HEK293T (cell line): ENCODE measurements around the gene TMED10.

Source experiments
- CTCF ChIA-PET: fragments of 350-600 bp; formaldehyde crosslinking; extraction: SDS; loops from one replicate; lab custom pipeline; 2021; ENCODE audit warnings: antibody characterized with exemption, inconsistent platforms; lab: Yijun Ruan, JAX
- POLR2A ChIA-PET: fragments of 350-600 bp; formaldehyde crosslinking; extraction: SDS; loops from one replicate; lab custom pipeline; 2020; ENCODE audit warnings: antibody characterized with exemption, inconsistent platforms; lab: Yijun Ruan, JAX
- DNase-seq: peaks from one replicate; pipeline ENCODE4 v3.0.0; 2012; ENCODE audit warnings: mixed read lengths; ENCODE audit errors: extremely low spot score
- ARNT ChIP-seq: fragments of 450-650 bp; IDR thresholded peaks from 2 replicates; pipeline ENCODE4 v1.6.1; 2017; ENCODE audit warnings: mild to moderate bottlenecking
- BHLHE40 ChIP-seq: fragments of 450-650 bp; IDR thresholded peaks from 2 replicates; pipeline ENCODE4 v1.6.1; 2016; ENCODE audit warnings: mild to moderate bottlenecking, moderate library complexity, borderline replicate concordance
- CTBP1 ChIP-seq: fragments of 450-650 bp; IDR thresholded peaks from 2 replicates; pipeline ENCODE4 v1.6.1; 2016; ENCODE audit warnings: borderline replicate concordance
- ELF4 ChIP-seq: fragments of 450-650 bp; IDR thresholded peaks from 2 replicates; pipeline ENCODE4 v1.6.1; 2017; ENCODE audit warnings: antibody characterized with exemption
- FOXA1 ChIP-seq: fragments of 450-650 bp; IDR thresholded peaks from 2 replicates; pipeline ENCODE4 v1.6.1; 2016; ENCODE audit warnings: mild to moderate bottlenecking
- FOXK2 ChIP-seq: fragments of 450-650 bp; IDR thresholded peaks from 2 replicates; pipeline ENCODE4 v1.6.1; 2016; ENCODE audit warnings: mild to moderate bottlenecking
- FOXM1 ChIP-seq: fragments of 450-650 bp; IDR thresholded peaks from 2 replicates; pipeline ENCODE4 v1.6.1; 2017; ENCODE audit warnings: mild to moderate bottlenecking, borderline replicate concordance
- HDGF ChIP-seq: fragments of 450-650 bp; IDR thresholded peaks from 2 replicates; pipeline ENCODE4 v1.6.1; 2017; ENCODE audit warnings: antibody characterized with exemption, borderline replicate concordance
- L3MBTL2 ChIP-seq: fragments of 450-650 bp; conservative IDR thresholded peaks from 2 replicates; pipeline ENCODE4 v1.6.1; 2016; ENCODE audit warnings: mild to moderate bottlenecking
- LEF1 ChIP-seq: fragments of 450-650 bp; IDR thresholded peaks from 2 replicates; pipeline ENCODE4 v1.6.1; 2017; ENCODE audit warnings: mild to moderate bottlenecking, borderline replicate concordance
- NFRKB ChIP-seq: fragments of 450-650 bp; IDR thresholded peaks from 2 replicates; pipeline ENCODE4 v1.6.1; 2016; ENCODE audit warnings: mild to moderate bottlenecking, moderate library complexity
- PKNOX1 ChIP-seq: fragments of 450-650 bp; IDR thresholded peaks from 2 replicates; pipeline ENCODE4 v1.6.1; 2016
- SP1 ChIP-seq: fragments of 450-650 bp; IDR thresholded peaks from 2 replicates; pipeline ENCODE4 v1.6.1; 2017
- SUZ12 ChIP-seq: fragments of 450-650 bp; IDR thresholded peaks from 2 replicates; pipeline ENCODE4 v1.6.1; 2016; ENCODE audit warnings: mild to moderate bottlenecking
- TARDBP ChIP-seq: fragments of 450-650 bp; IDR thresholded peaks from 2 replicates; pipeline ENCODE4 v1.6.1; 2016
- ZNF384 ChIP-seq: fragments of 450-650 bp; IDR thresholded peaks from 2 replicates; pipeline ENCODE4 v1.6.1; 2016

The TMED10 gene

GRCh38 chr14:75206190-75206589 lies 29.8 kb upstream of the TMED10 start:
- ChIA-PET POLR2A (no interaction called here), CTCF (interaction anchor here (0.7 kb wide), 1 partner anchor 27 kb away, joined by 3 read pairs; no protein-coding TSS in a partner anchor)
- DNase-seq: no peak
- TF ChIP-seq ZNF384: no peak
- TF ChIP-seq L3MBTL2: no peak
- no peak for TF ChIP-seq HDGF
- TF ChIP-seq FOXA1: no peak

GRCh38 chr14:75205591-75205990 lies 29.2 kb upstream of the TMED10 start:
- DNase-seq: no peak
- no peak for TF ChIP-seq PKNOX1
- TF ChIP-seq SUZ12: no peak
- ChIA-PET POLR2A (no interaction called here), CTCF (interaction anchor here (0.6 kb wide), 1 partner anchor 33 kb away, joined by 7 read pairs; no protein-coding TSS in a partner anchor)

- ChIA-PET CTCF (no interaction called here), POLR2A (no interaction called here)
- DNase-seq: no peak
- TF ChIP-seq BHLHE40 (no peak), FOXM1 (no peak), NFRKB (no peak), L3MBTL2 (no peak), ZNF384 (no peak), ARNT (no peak), FOXK2 (no peak), SP1 (no peak), ELF4 (no peak), PKNOX1 (no peak), CTBP1 (no peak), HDGF (no peak), FOXA1 (no peak), SUZ12 (no peak), LEF1 (no peak)
These were observed 27.7 kb upstream of the TMED10 start for GRCh38 chr14:75204116-75204515.

GRCh38 chr14:75202657-75203056 lies 26.2 kb upstream of the TMED10 start:
- CTCF ChIA-PET: interaction anchor here (0.6 to 0.7 kb wide), 2 partner anchors 29 to 342 kb away, joined by 3 to 5 read pairs; no protein-coding TSS in a partner anchor
- POLR2A ChIA-PET: no interaction called here
- TF ChIP-seq SP1 (no peak), CTBP1 (no peak), NFRKB (no peak), TARDBP (no peak), ELF4 (no peak), ARNT (no peak), LEF1 (no peak), FOXM1 (no peak), L3MBTL2 (no peak), HDGF (no peak), BHLHE40 (no peak), PKNOX1 (no peak), ZNF384 (no peak), FOXA1 (no peak), SUZ12 (no peak), FOXK2 (no peak)
- no peak for DNase-seq

GRCh38 chr14:75201087-75201486 lies 24.7 kb upstream of the TMED10 start:
- TF ChIP-seq SUZ12 (no peak), ELF4 (no peak), CTBP1 (no peak), LEF1 (no peak), HDGF (no peak), L3MBTL2 (no peak), ZNF384 (no peak), FOXM1 (no peak), SP1 (no peak), FOXA1 (no peak), ARNT (no peak), TARDBP (no peak), BHLHE40 (no peak), NFRKB (no peak), PKNOX1 (no peak), FOXK2 (no peak)
- DNase-seq: no peak
- CTCF ChIA-PET: no interaction called here
- POLR2A ChIA-PET: no interaction called here

GRCh38 chr14:75200451-75200850 lies 24.0 kb upstream of the TMED10 start:
- ChIA-PET CTCF (no interaction called here), POLR2A (no interaction called here)
- no peak for TF ChIP-seq PKNOX1
- TF ChIP-seq CTBP1: no peak
- TF ChIP-seq SP1: no peak
- TF ChIP-seq BHLHE40: no peak
- no peak for TF ChIP-seq FOXA1
- no peak for TF ChIP-seq FOXM1
- TF ChIP-seq HDGF: no peak
- TF ChIP-seq NFRKB: no peak
- TF ChIP-seq TARDBP: no peak
- no peak for TF ChIP-seq L3MBTL2
- TF ChIP-seq FOXK2: no peak
- no peak for TF ChIP-seq SUZ12
- TF ChIP-seq ARNT: no peak
- TF ChIP-seq LEF1: no peak
- TF ChIP-seq ZNF384: no peak
- no peak for TF ChIP-seq ELF4
- DNase-seq: no peak
